Mesenchymal stem cell (in vitro differentiated cells and primary cell): Measurements from ENCODE around the gene PKP4.
"Not testable (repeated sequence)": the region's sequence is repeated elsewhere in the genome, so short reads cannot be mapped to it uniquely, and the experiment has no call there.

Experiments used
- DNase-seq: peaks from one replicate; pipeline ENCODE4 v3.0.0-alpha.2; 2013
- H2AFZ ChIP-seq: one replicate; pipeline ENCODE4 v1.6.1; 2013; ENCODE audit warnings: low read depth, mild to moderate bottlenecking, control low read depth, inconsistent platforms, low read length, moderate library complexity
- H2AK5ac ChIP-seq: 2 replicates; pipeline ENCODE4 v1.6.1; 2013; ENCODE audit warnings: low read length, moderate library complexity, mild to moderate bottlenecking, inconsistent platforms; ENCODE audit not compliant: severe bottlenecking
- H2BK120ac ChIP-seq: one replicate; pipeline ENCODE4 v1.6.1; 2013; ENCODE audit warnings: low read depth, mild to moderate bottlenecking, inconsistent platforms, low read length, moderate library complexity
- H2BK12ac ChIP-seq, 2 experiments: one replicate each; pipeline ENCODE4 v1.6.1; 2013; ENCODE audit warnings: inconsistent platforms in 2 of 2, low read length in 2 of 2, mild to moderate bottlenecking in 2 of 2, moderate library complexity in 2 of 2, control low read depth in 1 of 2
- H2BK15ac ChIP-seq: one replicate; pipeline ENCODE4 v1.6.1; 2013; ENCODE audit warnings: mild to moderate bottlenecking, low read depth, inconsistent platforms; ENCODE audit not compliant: poor library complexity, severe bottlenecking
- H2BK5ac ChIP-seq: 2 replicates; pipeline ENCODE4 v1.6.1; 2013; ENCODE audit warnings: low read depth, mild to moderate bottlenecking, low read length, control low read depth, inconsistent platforms; ENCODE audit not compliant: poor library complexity, severe bottlenecking
- H3K14ac ChIP-seq, 2 experiments: one replicate each; pipeline ENCODE4 v1.6.1; 2013; ENCODE audit warnings: inconsistent platforms in 2 of 2, low read length in 2 of 2, control low read depth in 1 of 2, mild to moderate bottlenecking in 1 of 2, moderate library complexity in 1 of 2
- H3K18ac ChIP-seq, 2 experiments: one replicate each; pipeline ENCODE4 v1.6.1; 2013; ENCODE audit warnings: inconsistent platforms in 2 of 2, low read length in 2 of 2, control low read depth in 1 of 2, low read depth in 1 of 2, mild to moderate bottlenecking in 1 of 2
- H3K23ac ChIP-seq, 2 experiments: one replicate each; pipeline ENCODE4 v1.6.1; 2013; ENCODE audit warnings: inconsistent platforms in 2 of 2, low read length in 2 of 2, mild to moderate bottlenecking in 2 of 2, moderate library complexity in 2 of 2, control low read depth in 1 of 2
- H3K27ac ChIP-seq: 2 replicates; pipeline ENCODE4 v1.5.1; 2013; ENCODE audit warnings: mild to moderate bottlenecking, moderate library complexity, low read length, control low read depth, inconsistent platforms; ENCODE audit not compliant: poor library complexity, severe bottlenecking
- H3K27me3 ChIP-seq, 2 experiments: 2 replicates each; pipeline versions ENCODE4 v1.6.1 to v1.7.0; 2013; ENCODE audit warnings: low read length in 2 of 2, mild to moderate bottlenecking in 2 of 2, moderate library complexity in 2 of 2, control low read depth in 1 of 2, inconsistent platforms in 1 of 2; ENCODE audit not compliant: control insufficient read depth in 1 of 2, insufficient read depth in 1 of 2
- H3K36me3 ChIP-seq, 2 experiments: 2 replicates each; pipeline versions ENCODE4 v1.6.1 to v1.7.0; 2013; ENCODE audit warnings: low read length in 2 of 2, control low read depth in 1 of 2, inconsistent platforms in 1 of 2, low read depth in 1 of 2, mild to moderate bottlenecking in 1 of 2; ENCODE audit not compliant: insufficient read depth in 2 of 2, control insufficient read depth in 1 of 2
- H3K4ac ChIP-seq, 2 experiments: one replicate each; pipeline ENCODE4 v1.6.1; 2013; ENCODE audit warnings: inconsistent platforms in 2 of 2, low read length in 2 of 2, mild to moderate bottlenecking in 2 of 2, moderate library complexity in 2 of 2, control low read depth in 1 of 2, low read depth in 1 of 2
- H3K4me1 ChIP-seq: 2 replicates; pipeline ENCODE4 v1.6.1; 2013; ENCODE audit warnings: low read depth, low read length, control low read depth; ENCODE audit not compliant: control insufficient read depth, insufficient read depth
- H3K4me2 ChIP-seq: 2 replicates; pipeline ENCODE4 v1.6.1; 2013; ENCODE audit warnings: low read length, mild to moderate bottlenecking, inconsistent platforms; ENCODE audit not compliant: poor library complexity, severe bottlenecking
- H3K4me3 ChIP-seq, 2 experiments: 2 replicates each; pipeline versions ENCODE4 v1.5.1 to v1.7.0; 2013; ENCODE audit warnings: low read length in 2 of 2, mild to moderate bottlenecking in 2 of 2, control low read depth in 1 of 2, low read depth in 1 of 2; ENCODE audit not compliant: insufficient read depth in 1 of 2
- H3K79me1 ChIP-seq: replicated peaks from 2 replicates; pipeline ENCODE4 v1.6.1; 2013; ENCODE audit warnings: mild to moderate bottlenecking, control low read depth, low read length, inconsistent platforms; ENCODE audit not compliant: poor library complexity, severe bottlenecking
- H3K9ac ChIP-seq: 2 replicates; pipeline ENCODE4 v1.7.0; 2013; ENCODE audit warnings: mild to moderate bottlenecking, low read length, moderate library complexity
- H3K9me3 ChIP-seq: 2 replicates; pipeline ENCODE4 v1.7.0; 2013; ENCODE audit warnings: mild to moderate bottlenecking, low read length; ENCODE audit not compliant: control insufficient read depth
- H4K8ac ChIP-seq: one replicate; pipeline ENCODE4 v1.6.1; 2013; ENCODE audit warnings: inconsistent platforms, mild to moderate bottlenecking, low read length, moderate library complexity
- H4K91ac ChIP-seq: one replicate; pipeline ENCODE4 v1.6.1; 2013; ENCODE audit warnings: mild to moderate bottlenecking, low read length, inconsistent platforms
- WGBS: methylation state at CpG from one replicate; pipeline ENCODE4 v1.1.7; 2013; ENCODE audit warnings: mixed read lengths; 5-methylcytosine and 5-hydroxymethylcytosine counted together

The PKP4 gene

DNA sequence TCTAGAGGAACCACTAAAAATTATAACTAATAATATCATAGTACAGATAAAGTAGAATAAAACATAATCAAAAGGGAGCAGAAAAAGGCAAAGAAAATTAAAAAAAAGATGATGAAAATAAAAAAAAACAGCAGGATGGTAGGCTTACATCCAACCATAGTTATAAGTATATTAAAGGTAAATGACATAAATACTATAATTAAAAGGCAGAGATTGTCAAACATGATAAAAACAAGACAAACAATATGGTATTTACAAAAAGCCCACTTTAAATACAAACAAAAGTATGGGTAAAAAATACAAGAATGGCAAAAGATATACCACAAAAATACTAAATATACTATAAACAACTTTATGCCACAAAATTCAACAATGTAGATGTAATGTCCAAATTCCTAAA lies 24.6 kb upstream of the PKP4 start:
- Histone ChIP-seq H3K79me1 (no peaks in the 10 kb centered on the region), H3K18ac (no peak overlapping the region), H3K4me2 (no peak overlapping the region), H3K36me3 (no peaks in the 10 kb centered on the region), H3K4me1 (no peaks in the 10 kb centered on the region), H2AK5ac (no peak overlapping the region), H3K23ac (no peak overlapping the region), H3K4me3 (no peak overlapping the region), H3K9me3 (no peaks in the 10 kb centered on the region), H3K4ac (no peak overlapping the region), H2BK15ac (no peak overlapping the region), H3K9ac (no peak overlapping the region), H2BK120ac (no peak overlapping the region), H2BK5ac (no peak overlapping the region), H3K14ac (no peak overlapping the region), H4K91ac (no peak overlapping the region), H2BK12ac (no peak overlapping the region), H4K8ac (no peak overlapping the region), H2AFZ (no peak overlapping the region), H3K27ac (no peak overlapping the region), H3K27me3 (no peaks in the 10 kb centered on the region)
- no peak for DNase-seq

DNA sequence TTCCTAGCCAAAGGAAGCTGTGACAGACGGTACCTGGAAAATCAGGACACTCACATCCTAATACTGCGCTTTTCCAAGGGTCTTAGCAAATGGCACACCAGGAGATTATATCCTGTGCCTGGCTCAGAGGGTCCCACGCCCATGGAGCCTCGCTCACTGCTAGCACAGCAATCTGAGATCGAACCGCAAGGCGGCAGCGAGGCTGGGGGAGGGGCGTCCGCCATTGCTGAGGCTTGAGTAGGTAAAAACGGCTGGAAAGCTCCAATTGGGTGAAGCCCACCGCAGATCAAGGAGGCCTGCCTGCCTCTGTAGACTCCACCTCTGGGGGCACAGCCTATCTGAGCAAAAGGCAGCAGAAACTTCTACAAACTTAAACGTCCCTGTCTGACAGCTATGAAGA lies 23.0 kb upstream of the PKP4 start:
- H2BK12ac ChIP-seq, H3K9ac ChIP-seq, H2BK120ac ChIP-seq, H3K4me2 ChIP-seq, H3K14ac ChIP-seq, H3K27me3 ChIP-seq, DNase-seq, H3K27ac ChIP-seq, H3K4ac ChIP-seq, H2BK15ac ChIP-seq, H4K91ac ChIP-seq, H3K18ac ChIP-seq, H3K23ac ChIP-seq, H3K4me1 ChIP-seq, H2BK5ac ChIP-seq, H3K36me3 ChIP-seq, H2AFZ ChIP-seq, H3K79me1 ChIP-seq, H3K9me3 ChIP-seq, H2AK5ac ChIP-seq, H4K8ac ChIP-seq, H3K4me3 ChIP-seq: not testable (repeated sequence)
- 91% methylated on average over 13 of the region's 13 CpGs for WGBS

DNA sequence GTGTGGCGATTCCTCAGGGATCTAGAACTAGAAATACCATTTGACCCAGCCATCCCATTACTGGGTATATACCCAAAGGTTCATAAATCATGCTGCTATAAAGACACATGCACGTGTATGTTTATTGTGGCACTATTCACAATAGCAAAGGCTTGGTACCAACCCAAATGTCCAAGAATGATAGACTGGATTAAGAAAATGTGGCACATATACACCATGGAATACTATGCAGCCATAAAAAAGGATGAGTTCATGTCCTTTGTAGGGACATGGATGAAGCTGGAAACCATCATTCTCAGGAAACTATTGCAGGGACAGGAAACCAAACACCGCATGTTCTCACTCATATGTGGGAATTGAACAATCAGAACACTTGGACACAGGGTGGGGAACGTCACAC lies 17.7 kb upstream of the PKP4 start:
- H2BK120ac ChIP-seq, H3K4me3 ChIP-seq, H3K27ac ChIP-seq, H3K4ac ChIP-seq, H3K79me1 ChIP-seq, H3K23ac ChIP-seq, H3K36me3 ChIP-seq, H3K9me3 ChIP-seq, DNase-seq, H3K18ac ChIP-seq, H3K14ac ChIP-seq, H2BK15ac ChIP-seq, H4K91ac ChIP-seq, H3K9ac ChIP-seq, H4K8ac ChIP-seq, H2BK12ac ChIP-seq, H3K27me3 ChIP-seq, H2BK5ac ChIP-seq, H2AFZ ChIP-seq, H2AK5ac ChIP-seq, H3K4me2 ChIP-seq, H3K4me1 ChIP-seq: not testable (repeated sequence)
- WGBS, result 95% methylated on average over 2 of the region's 4 CpGs

DNA sequence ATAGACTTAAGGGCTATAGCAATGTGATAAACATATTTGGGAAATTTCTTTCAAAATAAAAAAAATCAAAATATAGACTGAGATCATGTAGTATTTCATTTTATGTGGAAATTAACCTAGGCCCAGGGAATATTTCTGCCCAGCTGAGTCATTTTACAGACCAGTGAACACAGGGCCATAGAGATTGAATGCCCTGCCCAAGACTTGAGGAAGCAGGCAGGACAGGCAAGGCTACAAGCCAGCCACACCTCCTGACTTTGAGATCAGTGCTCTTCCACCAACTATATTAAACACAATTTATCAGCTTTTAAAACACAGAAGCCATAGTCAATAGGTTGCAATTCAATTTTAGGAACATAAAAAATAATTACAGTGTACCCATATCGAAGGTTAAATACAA lies 13.1 kb upstream of the PKP4 start:
- Histone ChIP-seq H4K91ac (no peak overlapping the region), H3K23ac (no peak overlapping the region), H3K4ac (no peak overlapping the region), H3K14ac (no peak overlapping the region), H2AK5ac (no peak overlapping the region), H3K4me1 (no peaks in the 10 kb centered on the region), H4K8ac (no peak overlapping the region), H2BK5ac (no peak overlapping the region), H3K18ac (no peak overlapping the region), H3K79me1 (no peaks in the 10 kb centered on the region), H3K27me3 (no peaks in the 10 kb centered on the region), H3K27ac (no peak overlapping the region), H2BK15ac (no peak overlapping the region), H3K36me3 (no peaks in the 10 kb centered on the region), H3K4me2 (no peak overlapping the region), H3K4me3 (no peak overlapping the region), H2AFZ (no peak overlapping the region), H3K9me3 (no peaks in the 10 kb centered on the region), H3K9ac (no peak overlapping the region), H2BK12ac (no peak overlapping the region), H2BK120ac (no peak overlapping the region)
- no CpG with 5 or more reads among the region's 1 CpG for WGBS
- no peak for DNase-seq
